Endothelial cell of umbilical vein (primary cell): Measurements from ENCODE around the gene SEMA4B. TPM values are rescaled to one million over a fixed set of nuclear protein-coding genes. Genes with fewer than 3 reads are reported as not detected.

ENCODE experiments used
- BruUV-seq: library from RNA; stranded (reverse); fragments of 400-500 nt; replicated peaks from 2 replicates; lab custom pipeline; 2021; lab: Mats Ljungman, UMichigan
- CTCF ChIA-PET: fragments of 300-600, 350-600 bp; sonication (Branson Sonifier 250); formaldehyde crosslinking; loops from one replicate; lab custom pipeline; 2021; ENCODE audit warnings: antibody characterized with exemption, inconsistent platforms; lab: Charles Lee
- POLR2A ChIA-PET: fragments of 300-600, 350-600 bp; sonication (Branson Sonifier 250); formaldehyde crosslinking; loops from one replicate; lab custom pipeline; 2021; ENCODE audit warnings: antibody characterized with exemption, inconsistent platforms; lab: Charles Lee
- DNase-seq: peaks from one replicate; pipeline ENCODE4 v3.0.0-alpha.2; 2011; ENCODE audit warnings: low read depth, low spot score
- FAIRE-seq: peaks from 2 replicates; lab custom pipeline; 2011; peaks lifted over from hg19 to GRCh38; lab: Jason Lieb, UNC
- H2AFZ ChIP-seq: 2 replicates; pipeline ENCODE4 v1.6.0; 2012; ENCODE audit warnings: low read depth, low read length, control low read depth, inconsistent platforms
- H3K27ac ChIP-seq: 2 replicates; pipeline ENCODE4 v1.5.1; 2011; ENCODE audit warnings: low read depth, mild to moderate bottlenecking, control low read depth, low read length, moderate library complexity; ENCODE audit not compliant: insufficient read depth
- H3K27me3 ChIP-seq, 2 experiments: 2 replicates each; pipeline versions ENCODE4 v1.6.0 to v1.6.1; 2011; ENCODE audit warnings: low read length in 2 of 2, mixed read lengths in 1 of 2; ENCODE audit not compliant: control insufficient read depth in 2 of 2, insufficient read depth in 2 of 2
- H3K36me3 ChIP-seq, 2 experiments: 2 replicates in 1 of 2; 3 replicates in 1 of 2; pipeline ENCODE4 v1.5.1; 2011; ENCODE audit warnings: low read length in 2 of 2, mild to moderate bottlenecking in 1 of 2, moderate library complexity in 1 of 2; ENCODE audit not compliant: control insufficient read depth in 2 of 2, insufficient read depth in 2 of 2; ENCODE audit errors: extremely low read depth in 1 of 2
- H3K4me1 ChIP-seq: 3 replicates; pipeline ENCODE4 v1.5.1; 2011; ENCODE audit warnings: mild to moderate bottlenecking, low read length; ENCODE audit not compliant: control insufficient read depth, insufficient read depth; ENCODE audit errors: extremely low read depth
- H3K4me2 ChIP-seq: 2 replicates; pipeline ENCODE4 v1.6.1; 2011; ENCODE audit warnings: low read length, control low read depth, mixed read lengths; ENCODE audit not compliant: insufficient read depth
- H3K4me3 ChIP-seq, 3 experiments: fragments of 200-600 bp in 1 of 3; sonication (generic), shearing (Covaris generic) in 1 of 3; replicated peaks in 1 of 3; 2 replicates each; pipeline ENCODE4 v1.5.1; 2011 to 2016; ENCODE audit warnings: control low read depth in 3 of 3, low read length in 3 of 3, mild to moderate bottlenecking in 2 of 3, inconsistent platforms in 1 of 3, low read depth in 1 of 3, moderate library complexity in 1 of 3; ENCODE audit not compliant: insufficient read depth in 1 of 3
- H3K79me2 ChIP-seq: 2 replicates; pipeline ENCODE4 v1.6.0; 2012; ENCODE audit warnings: low read length, inconsistent platforms; ENCODE audit not compliant: control insufficient read depth, insufficient read depth
- H3K9ac ChIP-seq: replicated peaks from 2 replicates; pipeline ENCODE3; 2011; ENCODE audit warnings: low read length, control low read depth; ENCODE audit not compliant: insufficient read depth; ENCODE audit errors: extremely low read depth
- H3K9me1 ChIP-seq: replicated peaks from 3 replicates; pipeline ENCODE4 v1.6.0; 2011; ENCODE audit warnings: mild to moderate bottlenecking, low read length; ENCODE audit not compliant: control insufficient read depth, insufficient read depth; ENCODE audit errors: extremely low read depth
- H3K9me3 ChIP-seq: replicated peaks from 2 replicates; pipeline ENCODE4 v1.5.1; 2012; ENCODE audit warnings: low read length, inconsistent platforms; ENCODE audit not compliant: control insufficient read depth, insufficient read depth
- H4K20me1 ChIP-seq: replicated peaks from 2 replicates; pipeline ENCODE3; 2011; ENCODE audit warnings: mild to moderate bottlenecking, low read length; ENCODE audit not compliant: control insufficient read depth, insufficient read depth; ENCODE audit errors: extremely low read depth
- EZH2 ChIP-seq: IDR thresholded peaks from 2 replicates; pipeline ENCODE4 v1.6.1; 2012; ENCODE audit warnings: borderline replicate concordance, low read depth, mild to moderate bottlenecking, moderate library complexity, low read length, inconsistent platforms; ENCODE audit not compliant: severe bottlenecking
- FOS ChIP-seq: IDR thresholded peaks from 2 replicates; pipeline ENCODE4 v1.6.1; 2011; ENCODE audit warnings: mild to moderate bottlenecking, low read length, moderate library complexity, borderline replicate concordance; ENCODE audit not compliant: insufficient read depth
- GATA2 ChIP-seq: IDR thresholded peaks from 2 replicates; pipeline ENCODE4 v1.7.0; 2011; ENCODE audit warnings: low read depth, mild to moderate bottlenecking, moderate library complexity, mixed read lengths, low read length; ENCODE audit not compliant: insufficient read length, insufficient read depth
- JUN ChIP-seq: IDR thresholded peaks from 2 replicates; pipeline ENCODE4 v1.6.1; 2011; ENCODE audit warnings: borderline replicate concordance, low read depth; ENCODE audit not compliant: insufficient read length, insufficient read depth
- MAX ChIP-seq: IDR thresholded peaks from 2 replicates; pipeline ENCODE4 v1.6.1; 2011; ENCODE audit not compliant: insufficient read depth, insufficient read length
- MYC ChIP-seq: IDR thresholded peaks from one replicate; pipeline ENCODE4 v1.6.1; 2011; ENCODE audit warnings: mild to moderate bottlenecking, low read depth, low read length
- POLR2A ChIP-seq: IDR thresholded peaks from 2 replicates; pipeline ENCODE4 v1.6.1; 2012; ENCODE audit warnings: low read depth, mild to moderate bottlenecking, control low read depth, low read length
- POLR2AphosphoS5 ChIP-seq: IDR thresholded peaks from 2 replicates; pipeline ENCODE4 v1.6.1; 2012; ENCODE audit warnings: low read depth, mild to moderate bottlenecking, control low read depth, low read length, moderate library complexity; ENCODE audit not compliant: insufficient read depth
- dilution Hi-C: fragments of 300-500 bp; cut with MboI; formaldehyde crosslinking; loops from one replicate; pipeline ENCODE4 v1.15.0; 2019; ENCODE audit warnings: low sequenced_read_pairs; ENCODE audit not compliant: extremely low pct_ligation_motif_present
- intact Hi-C: fragments of 100-400 bp; cut with micrococcal nuclease; formaldehyde crosslinking; loops from one replicate; pipeline ENCODE4 v1.10.0; 2022
- polyA plus RNA-seq, 4 experiments: library from polyadenylated mRNA; depleted of rRNA in 3 of 4; stranded (reverse) in 3 of 4; unstranded in 1 of 4; fragments of >200 nt; gene quantifications; 2 replicates each; pipeline versions ENCODE4 v1.2.1 to v1.2.3, GENCODE V29; 2011 to 2012; ENCODE audit warnings: missing spikeins in 1 of 4
- total RNA-seq: library from RNA; stranded (reverse); gene quantifications from 2 replicates; pipeline ENCODE4 v1.2.3, GENCODE V29; 2021
- TF ChIP-seq, protein P1 (sequence below), 2 donors: IDR thresholded peaks; 1 replicate in 1 of 2; 2 replicates in 1 of 2; pipeline ENCODE4 v1.5.1; 2011; ENCODE audit warnings: low read length in 2 of 2, mild to moderate bottlenecking in 2 of 2, moderate library complexity in 2 of 2, control low read depth in 1 of 2, inconsistent platforms in 1 of 2, low read depth in 1 of 2; ENCODE audit not compliant: insufficient read depth in 1 of 2; ENCODE audit errors: extremely low read depth in 1 of 2

SEMA4B gene
- total and polyA plus RNA-seq, 2 donors (not counting 3 experiments of a cell fraction or from before 2014, with no cell fraction given) = 6.1 to 7.1 TPM

- H3K9me1 ChIP-seq = no peaks in the 10 kb centered on the region
- TF ChIP-seq POLR2AphosphoS5 (no peak), MYC (no peak), EZH2 (no peak), MAX (no peak), JUN (no peak), FOS (no peak), GATA2 (no peak), POLR2A (no peak)
- TF ChIP-seq, protein P1, sequence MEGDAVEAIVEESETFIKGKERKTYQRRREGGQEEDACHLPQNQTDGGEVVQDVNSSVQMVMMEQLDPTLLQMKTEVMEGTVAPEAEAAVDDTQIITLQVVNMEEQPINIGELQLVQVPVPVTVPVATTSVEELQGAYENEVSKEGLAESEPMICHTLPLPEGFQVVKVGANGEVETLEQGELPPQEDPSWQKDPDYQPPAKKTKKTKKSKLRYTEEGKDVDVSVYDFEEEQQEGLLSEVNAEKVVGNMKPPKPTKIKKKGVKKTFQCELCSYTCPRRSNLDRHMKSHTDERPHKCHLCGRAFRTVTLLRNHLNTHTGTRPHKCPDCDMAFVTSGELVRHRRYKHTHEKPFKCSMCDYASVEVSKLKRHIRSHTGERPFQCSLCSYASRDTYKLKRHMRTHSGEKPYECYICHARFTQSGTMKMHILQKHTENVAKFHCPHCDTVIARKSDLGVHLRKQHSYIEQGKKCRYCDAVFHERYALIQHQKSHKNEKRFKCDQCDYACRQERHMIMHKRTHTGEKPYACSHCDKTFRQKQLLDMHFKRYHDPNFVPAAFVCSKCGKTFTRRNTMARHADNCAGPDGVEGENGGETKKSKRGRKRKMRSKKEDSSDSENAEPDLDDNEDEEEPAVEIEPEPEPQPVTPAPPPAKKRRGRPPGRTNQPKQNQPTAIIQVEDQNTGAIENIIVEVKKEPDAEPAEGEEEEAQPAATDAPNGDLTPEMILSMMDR (IDR thresholded peaks at IDR 0.05; ENCODE audit: extremely low read depth in 1 of 2, insufficient read depth in 1 of 2, low read depth in 1 of 2, low read length in 2 of 2) = no peak
- no peak for FAIRE-seq
- H3K27ac ChIP-seq = no peak overlapping the region
- no peak overlapping the region for H2AFZ ChIP-seq
- CTCF ChIA-PET = no interaction called here
- POLR2A ChIA-PET = no interaction called here
- intact Hi-C loops = no loop called here
- dilution Hi-C loops = no loop called here
- no peaks in the 10 kb centered on the region for H3K27me3 ChIP-seq
- no peak overlapping the region for H3K4me2 ChIP-seq
- DNase-seq = no peak
- no peaks in the 10 kb centered on the region for H4K20me1 ChIP-seq
- no TSS peak for BruUV-seq
- H3K36me3 ChIP-seq = no peaks in the 10 kb centered on the region
- H3K4me1 ChIP-seq = no peaks in the 10 kb centered on the region
- no peak overlapping the region for H3K9ac ChIP-seq
- no peaks in the 10 kb centered on the region for H3K9me3 ChIP-seq
- no peak overlapping the region for H3K4me3 ChIP-seq
- H3K79me2 ChIP-seq = no peaks in the 10 kb centered on the region
These were observed 8.0 kb upstream of the SEMA4B start for GRCh38 chr15:90192961-90193786.
